Measurements from ENCODE around the gene CDC42EP3.

CDC42EP3 gene

DNA sequence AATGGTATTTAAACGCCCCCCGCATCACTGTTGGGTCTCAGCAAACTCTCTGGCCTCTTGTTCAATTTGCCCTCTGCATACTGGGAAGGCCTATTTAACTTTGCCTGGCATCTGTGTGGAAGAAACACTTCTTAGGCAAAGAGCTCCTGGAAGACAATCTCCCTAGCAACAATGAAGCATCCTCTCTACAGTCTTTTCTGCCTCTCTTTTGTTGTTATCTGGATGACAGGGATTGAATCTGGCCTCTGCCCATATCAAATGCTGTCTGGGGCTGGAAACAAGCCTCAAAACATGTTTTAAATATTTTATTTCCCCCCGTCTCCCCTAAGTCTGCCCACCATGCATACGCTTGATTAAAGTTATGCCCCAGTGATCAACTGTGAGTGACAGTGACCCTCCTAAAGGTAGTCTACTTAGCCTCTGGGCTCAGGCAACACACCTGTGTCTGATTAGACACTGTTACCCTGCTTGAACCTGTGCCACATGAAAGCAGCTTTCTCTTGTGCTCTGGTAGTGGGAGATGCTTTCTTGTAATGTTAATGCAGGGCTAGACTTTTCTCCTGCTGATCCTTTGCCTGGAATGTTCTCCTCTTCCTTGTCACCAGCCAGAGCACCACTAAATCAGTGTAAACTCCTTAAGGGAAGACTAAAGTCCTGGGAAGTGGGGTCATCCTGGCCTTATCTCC, 34.9 kb downstream of the CDC42EP3 start:
- no peak for DNase-seq (ENCODE audit: low spot score)

GRCh38 chr2:37635504-37636380, 35.7 kb downstream of the CDC42EP3 start:
- DNase-seq (ENCODE audit: low spot score) = no peak

GRCh38 chr2:37634914-37635503, 36.4 kb downstream of the CDC42EP3 start:
- no peak for DNase-seq (ENCODE audit: low spot score)

- no peak for DNase-seq (ENCODE audit: low spot score)
Measured at GRCh38 chr2:37633845-37634244, 37.6 kb downstream of the CDC42EP3 start.

- no peak for DNase-seq (ENCODE audit: low spot score)
Measured at GRCh38 chr2:37633234-37633633, 38.2 kb downstream of the CDC42EP3 start.

GRCh38 chr2:37632310-37632709, 39.1 kb downstream of the CDC42EP3 start:
- DNase-seq (ENCODE audit: low spot score) = no peak

- no peak for DNase-seq (ENCODE audit: low spot score)
Measured at GRCh38 chr2:37631698-37632097, 39.7 kb downstream of the CDC42EP3 start.

DNA sequence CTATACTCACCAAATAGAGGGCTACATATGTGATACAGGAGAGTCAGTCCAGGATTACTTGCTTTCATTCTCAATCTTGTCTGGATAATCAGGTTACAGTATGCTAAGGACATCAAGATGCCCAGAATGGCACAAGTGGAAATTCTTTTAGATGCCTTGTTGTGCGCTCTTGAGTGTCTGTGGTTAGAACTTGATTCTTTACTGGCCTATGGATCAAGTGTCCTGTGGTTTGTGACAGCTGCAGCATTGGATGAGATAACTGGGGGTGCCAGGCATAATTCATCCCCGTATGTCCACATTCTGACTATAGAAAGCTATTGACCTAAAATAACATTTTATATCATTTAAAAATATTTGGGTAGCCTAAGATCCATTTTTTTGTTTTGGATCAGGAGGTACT, 40.1 kb downstream of the CDC42EP3 start:
- DNase-seq (ENCODE audit: low spot score) = no peak

DNA sequence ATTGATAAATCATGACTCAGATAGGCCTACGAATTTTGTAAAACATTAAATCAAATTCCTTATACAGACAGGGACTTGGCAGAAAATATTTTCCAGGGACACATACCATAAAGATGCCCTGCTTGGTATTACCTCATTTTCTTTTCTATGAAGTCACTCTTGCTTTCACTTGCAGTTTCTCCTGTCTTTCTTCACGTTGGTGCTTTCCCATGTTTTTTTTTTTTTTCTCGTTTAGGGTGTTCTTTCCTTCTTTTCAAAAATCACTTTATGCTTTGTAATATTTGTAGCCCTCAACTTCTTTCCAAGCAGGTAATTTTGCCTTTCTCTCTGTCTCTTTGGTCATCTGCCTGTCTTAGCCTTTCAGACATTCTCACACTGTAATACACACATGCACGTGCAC, 40.7 kb downstream of the CDC42EP3 start:
- no peak for DNase-seq (ENCODE audit: low spot score)

DNA sequence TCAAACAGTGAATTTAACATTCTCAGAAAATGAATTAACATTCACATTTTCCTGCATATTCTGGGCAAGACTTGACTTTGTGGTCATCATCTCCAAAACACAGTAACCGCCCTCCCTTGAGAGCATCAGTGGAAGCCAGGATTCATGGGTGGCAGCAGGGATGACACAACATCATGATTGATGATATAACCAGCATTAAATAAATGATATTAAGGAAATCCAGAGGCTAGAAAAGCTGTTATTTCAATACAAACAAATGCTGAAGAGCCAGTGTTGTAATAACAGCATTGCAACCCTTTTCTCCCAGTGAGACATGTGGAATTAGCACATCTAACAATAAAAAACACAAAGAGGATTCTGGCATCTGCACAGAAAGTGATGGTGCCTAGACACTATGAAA, 41.1 kb downstream of the CDC42EP3 start:
- DNase-seq (ENCODE audit: low spot score) = no peak

DNA sequence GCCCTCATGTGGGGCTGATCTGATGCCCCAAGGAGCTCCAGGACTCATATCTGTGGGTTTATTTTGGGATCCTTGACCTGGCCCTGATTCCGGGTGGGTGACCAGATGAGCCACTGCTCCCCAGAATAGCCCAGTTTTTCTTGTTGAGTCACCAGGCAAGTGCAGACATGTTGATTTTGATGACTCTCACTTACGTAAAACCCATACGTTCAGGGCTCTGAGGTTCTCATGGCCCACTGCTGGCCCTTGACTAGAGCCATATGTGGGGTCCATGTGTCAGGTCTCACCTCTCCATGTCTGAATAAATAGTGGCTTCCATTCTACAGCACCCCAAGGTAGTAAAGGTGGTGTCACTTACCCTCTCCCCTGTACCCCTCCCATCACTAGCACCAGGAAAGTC, 41.9 kb downstream of the CDC42EP3 start:
- DNase-seq (ENCODE audit: low spot score) = no peak

- DNase-seq (ENCODE audit: low spot score) = no peak
Measured at GRCh38 chr2:37627710-37628109, 43.7 kb downstream of the CDC42EP3 start.

- no peak for DNase-seq (ENCODE audit: low spot score)
Measured at GRCh38 chr2:37625796-37626571, 45.5 kb downstream of the CDC42EP3 start.

- no peak for DNase-seq (ENCODE audit: low spot score)
Measured at GRCh38 chr2:37625156-37625555, 46.3 kb downstream of the CDC42EP3 start.

GRCh38 chr2:37623971-37624900, 47.2 kb downstream of the CDC42EP3 start:
- no peak for DNase-seq (ENCODE audit: low spot score)

DNA sequence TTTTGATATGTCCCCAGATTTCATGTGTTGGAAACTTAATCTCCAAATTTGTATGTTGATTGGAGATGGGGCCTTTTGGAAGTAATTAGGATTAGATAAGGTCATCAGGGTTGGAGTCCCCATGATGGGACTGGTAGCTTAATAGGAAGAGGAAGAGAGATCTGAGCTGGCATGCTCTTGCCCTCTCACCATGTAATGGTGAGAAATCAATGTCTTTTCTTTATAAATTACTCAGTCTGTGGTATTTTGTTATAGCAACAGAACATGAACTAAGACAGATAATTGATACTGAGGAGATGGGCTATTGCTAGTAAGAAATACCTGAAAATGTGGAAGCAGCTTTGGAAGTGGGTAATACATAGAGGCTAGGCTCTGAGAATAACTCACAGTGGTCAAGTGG, 48.0 kb downstream of the CDC42EP3 start:
- no peak for DNase-seq (ENCODE audit: low spot score)

DNA sequence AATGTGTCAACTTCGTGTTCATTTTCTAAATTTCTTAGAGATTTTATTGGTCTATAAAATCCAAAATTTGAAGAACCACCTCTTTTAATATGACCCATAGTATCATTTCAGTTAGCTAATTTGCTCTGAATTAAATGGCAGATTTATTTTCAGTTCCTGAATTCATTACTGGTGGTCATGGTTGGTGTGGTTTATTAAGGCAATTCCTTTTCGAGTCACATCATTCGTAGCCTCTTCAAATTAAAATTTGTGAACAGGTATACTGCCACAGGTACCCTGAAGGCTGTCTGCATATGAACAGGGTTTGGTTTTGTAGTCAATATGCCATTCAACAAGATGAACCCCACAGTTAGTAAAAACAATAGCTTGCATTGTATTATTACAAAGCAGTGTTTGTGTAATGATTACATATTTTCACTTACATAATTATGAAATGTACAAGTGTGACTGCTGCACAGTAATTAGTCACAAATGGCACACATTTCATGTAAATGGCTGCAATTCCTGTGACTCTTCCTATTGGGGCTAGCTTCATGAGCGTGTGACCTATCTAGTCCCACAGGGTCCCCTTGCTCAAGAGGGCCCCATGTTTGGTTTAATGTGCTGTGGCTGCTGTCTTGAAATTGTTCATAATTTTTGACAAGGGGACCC, 48.9 kb downstream of the CDC42EP3 start:
- no peak for DNase-seq (ENCODE audit: low spot score)

DNA sequence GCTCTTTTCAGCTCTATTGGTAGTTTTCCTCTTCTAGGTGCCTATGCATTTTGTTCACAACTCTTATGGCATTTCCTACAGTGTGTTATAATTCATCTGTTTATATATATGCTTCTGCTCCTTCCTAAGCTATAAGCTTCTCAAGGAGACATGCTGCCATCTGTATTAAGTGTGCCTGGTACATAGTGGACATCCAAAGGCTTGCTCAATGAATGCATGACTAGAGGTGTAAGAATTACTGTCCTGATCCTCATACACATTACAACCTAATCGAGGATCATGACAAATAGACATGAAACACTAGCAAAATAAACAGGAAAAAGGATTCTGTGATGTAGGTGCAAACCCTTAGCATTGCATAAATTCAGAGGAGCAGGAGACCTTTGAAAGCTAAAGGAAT, 50.2 kb downstream of the CDC42EP3 start:
- no peak for DNase-seq (ENCODE audit: low spot score)

GRCh38 chr2:37619959-37620300, 51.5 kb downstream of the CDC42EP3 start:
- no peak for DNase-seq (ENCODE audit: low spot score)

DNA sequence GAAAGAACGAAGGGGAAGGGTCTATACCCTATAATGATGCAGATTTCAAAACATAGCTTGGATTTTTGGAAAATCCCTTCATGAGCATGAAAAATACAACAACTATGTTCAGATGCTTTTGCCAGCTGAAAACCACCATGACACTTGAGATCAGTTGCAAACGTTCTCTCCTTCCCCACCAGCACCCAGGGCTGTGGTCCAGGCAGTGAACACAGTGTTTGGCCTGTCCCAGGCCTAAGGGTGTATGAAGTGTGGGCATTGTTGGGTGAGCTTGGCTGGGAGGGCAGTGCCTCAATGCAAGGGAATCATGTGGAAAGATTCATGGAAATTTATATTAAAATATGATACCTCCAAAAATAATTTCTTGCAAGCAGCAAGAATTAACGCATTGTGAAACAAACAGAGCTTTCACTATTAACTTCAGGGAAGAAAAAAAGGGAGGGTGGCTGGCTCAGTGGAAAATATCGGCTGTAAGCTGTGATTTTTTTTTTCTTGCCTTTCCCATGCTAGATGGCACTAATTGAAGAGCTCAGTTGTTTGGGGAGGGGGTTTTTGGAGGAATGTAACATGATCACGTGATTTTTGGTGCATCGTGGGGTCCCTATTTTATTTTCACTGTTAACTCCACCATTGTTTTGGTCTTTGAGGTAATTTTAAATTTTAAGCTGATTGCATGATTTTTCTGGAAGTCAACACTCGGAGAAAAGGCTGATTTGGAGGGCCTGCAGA, 52.0 kb downstream of the CDC42EP3 start:
- no peak for DNase-seq (ENCODE audit: low spot score)
